K562 (cell line): Measurements from ENCODE around the gene CMTR1. TPM values are rescaled to one million over a fixed set of nuclear protein-coding genes. Genes with fewer than 3 reads are reported as not detected.

Source experiments
- ATAC-seq: fragments of 200-7000 bp; cut with Tn5 transposase; 3 replicates; pipeline ENCODE4 v1.9.1; 2020; ENCODE audit warnings: moderate library complexity
- BruUV-seq: library from RNA; stranded (reverse); fragments of 400-500 nt; replicated peaks from 2 replicates; lab custom pipeline; 2021; lab: Mats Ljungman, UMichigan
- CTCF ChIA-PET: fragments of 300-600 bp; formaldehyde crosslinking; extraction: SDS; loops from one replicate; lab custom pipeline; 2021; ENCODE audit warnings: low intra/inter-chr PET ratio; lab: Yijun Ruan, JAX
- POLR2A ChIA-PET: fragments of 300-600, 350-650 bp; sonication (Branson Sonifier 250); formaldehyde crosslinking; extraction: SDS; loops from one replicate; lab custom pipeline; 2021; ENCODE audit warnings: antibody characterized with exemption, inconsistent platforms; lab: Yijun Ruan, JAX
- DNase-seq, 4 experiments: peaks; one replicate each; pipeline versions ENCODE4 v3.0.0 to v3.0.0-alpha.2; 2011 to 2018; ENCODE audit warnings: low spot score in 3 of 4, mixed read lengths in 3 of 4; ENCODE audit errors: extremely low read depth in 1 of 4
- FAIRE-seq: peaks from 2 replicates; lab custom pipeline; 2011; peaks lifted over from hg19 to GRCh38; lab: Jason Lieb, UNC
- H2AFZ ChIP-seq: 2 replicates; pipeline ENCODE4 v1.6.0; 2011; ENCODE audit warnings: low read depth, low read length, control low read depth, inconsistent platforms
- H3K27ac ChIP-seq: fragments of 200-600 bp; 3 replicates; pipeline ENCODE4 v1.8.0; 2011; ENCODE audit warnings: low read depth, mild to moderate bottlenecking, control low read depth, inconsistent platforms, low read length, moderate library complexity, mixed read lengths; ENCODE audit errors: extremely low read depth
- H3K27me3 ChIP-seq, 2 experiments: fragments of 300-600 bp in 1 of 2; 2 replicates in 1 of 2; 3 replicates in 1 of 2; pipeline versions ENCODE4 v1.6.0 to v1.8.0; 2011; ENCODE audit warnings: inconsistent platforms in 2 of 2, low read length in 2 of 2, mild to moderate bottlenecking in 1 of 2, mixed read lengths in 1 of 2, moderate library complexity in 1 of 2; ENCODE audit not compliant: control insufficient read depth in 2 of 2, insufficient read depth in 2 of 2
- H3K36me3 ChIP-seq: fragments of 300-600 bp; 3 replicates; pipeline ENCODE4 v1.8.0; 2011; ENCODE audit warnings: mild to moderate bottlenecking, low read length, inconsistent platforms; ENCODE audit not compliant: control insufficient read depth, insufficient read depth
- H3K4me1 ChIP-seq, 2 experiments: fragments of 200-600 bp in 1 of 2; replicated peaks in 1 of 2; 2 replicates in 1 of 2; 3 replicates in 1 of 2; pipeline versions ENCODE4 v1.5.1 to v1.8.0; 2011; ENCODE audit warnings: inconsistent platforms in 2 of 2, low read length in 2 of 2, mild to moderate bottlenecking in 1 of 2, mixed read lengths in 1 of 2, moderate library complexity in 1 of 2; ENCODE audit not compliant: control insufficient read depth in 2 of 2, insufficient read depth in 2 of 2
- H3K4me2 ChIP-seq: 2 replicates; pipeline ENCODE4 v1.6.1; 2011; ENCODE audit warnings: low read length, control low read depth, inconsistent platforms, mixed read lengths; ENCODE audit not compliant: insufficient read depth
- H3K4me3 ChIP-seq: fragments of 200-600 bp; sonication (generic), shearing (Covaris generic); 2 replicates; pipeline ENCODE4 v1.5.1; 2016; ENCODE audit warnings: control low read depth, inconsistent platforms
- H3K79me2 ChIP-seq: fragments of 200-600 bp; 3 replicates; pipeline ENCODE4 v1.8.0; 2011; ENCODE audit warnings: low read length, inconsistent platforms; ENCODE audit not compliant: control insufficient read depth, insufficient read depth
- H3K9ac ChIP-seq, 2 experiments: 2 replicates each; pipeline versions ENCODE4 v1.6.0 to v1.6.1; 2011; ENCODE audit warnings: low read depth in 2 of 2, low read length in 2 of 2, control low read depth in 1 of 2, inconsistent platforms in 1 of 2, mild to moderate bottlenecking in 1 of 2, mixed read lengths in 1 of 2; ENCODE audit not compliant: insufficient read depth in 1 of 2
- H3K9me1 ChIP-seq: one replicate; pipeline ENCODE4 v1.6.0; 2011; ENCODE audit warnings: inconsistent platforms, mild to moderate bottlenecking, low read length, moderate library complexity; ENCODE audit not compliant: control insufficient read depth, insufficient read depth
- H3K9me3 ChIP-seq: replicated peaks from 2 replicates; pipeline ENCODE4 v1.5.1; 2011; ENCODE audit warnings: low read depth, low read length, inconsistent platforms; ENCODE audit not compliant: control insufficient read depth, insufficient read depth
- H4K20me1 ChIP-seq: replicated peaks from 2 replicates; pipeline ENCODE4 v1.6.1; 2011; ENCODE audit warnings: low read length, inconsistent platforms, mixed read lengths; ENCODE audit not compliant: control insufficient read depth, insufficient read depth
- BRF2 ChIP-seq: IDR thresholded peaks from 3 replicates; pipeline ENCODE4 v1.6.1; 2011; ENCODE audit warnings: borderline replicate concordance, mild to moderate bottlenecking; ENCODE audit not compliant: insufficient read length, insufficient read depth
- E4F1 ChIP-seq: fragments of 250-450 bp; sonication (Bioruptor Pico); IDR thresholded peaks from 2 replicates; pipeline ENCODE4 v1.5.0; 2021; ENCODE audit warnings: mild to moderate bottlenecking, borderline replicate concordance
- EZH2 ChIP-seq: IDR thresholded peaks from 2 replicates; pipeline ENCODE4 v1.6.1; 2012; ENCODE audit warnings: low read depth, mild to moderate bottlenecking, inconsistent platforms, low read length, borderline replicate concordance
- GATAD2B ChIP-seq: fragments of 450-650 bp; IDR thresholded peaks from 2 replicates; pipeline ENCODE4 v1.6.1; 2017; ENCODE audit warnings: mild to moderate bottlenecking, borderline replicate concordance
- ILF3 ChIP-seq: fragments of 450-650 bp; IDR thresholded peaks from 2 replicates; pipeline ENCODE4 v1.6.1; 2018; ENCODE audit warnings: antibody characterized with exemption, mild to moderate bottlenecking, moderate library complexity, borderline replicate concordance
- MIER1 ChIP-seq: fragments of 450-650 bp; IDR thresholded peaks from 2 replicates; pipeline ENCODE4 v1.6.1; 2016; ENCODE audit warnings: antibody characterized with exemption, mild to moderate bottlenecking, low read depth
- PPARD ChIP-seq: fragments of 250-450 bp; sonication (Bioruptor Pico); IDR thresholded peaks from 2 replicates; pipeline ENCODE4 v1.8.0; 2022; ENCODE audit warnings: inconsistent platforms, mild to moderate bottlenecking, moderate library complexity
- RCOR1 ChIP-seq, 2 experiments: IDR thresholded peaks; 2 replicates each; pipeline ENCODE4 v1.6.1; 2012; ENCODE audit warnings: low read depth in 2 of 2, low read length in 2 of 2, borderline replicate concordance in 1 of 2, improper control_type of control experiment in 1 of 2
- ZBTB17 ChIP-seq: fragments of 450-650 bp; formaldehyde crosslinking; IDR thresholded peaks from 2 replicates; pipeline ENCODE4 v1.4.0; 2020; ENCODE audit warnings: mild to moderate bottlenecking
- ZNF146 ChIP-seq: IDR thresholded peaks from one replicate; pipeline ENCODE4 v1.6.1; 2018; ENCODE audit warnings: missing compliant biosample characterization; ENCODE audit not compliant: unreplicated experiment
- ZNF431 ChIP-seq: sonication (generic); formaldehyde crosslinking; IDR thresholded peaks from 2 replicates; pipeline ENCODE4 v1.8.0; 2022; ENCODE audit warnings: mild to moderate bottlenecking, missing genetic modification reagents
- WGBS: fragments of 100-300 bp; shearing (Covaris generic); methylation state at CpG from one replicate; pipeline ENCODE4 v1.1.6; 2016; ENCODE audit warnings: low coverage, mixed read lengths; ENCODE audit not compliant: insufficient coverage; ENCODE audit errors: missing lambda C conversion rate; 5-methylcytosine and 5-hydroxymethylcytosine counted together
- in situ Hi-C: fragments of 300-500 bp; cut with MboI; formaldehyde crosslinking; loops from 4 replicates; pipeline ENCODE4 v1.15.0; 2018; ENCODE audit warnings: inconsistent platforms, mixed read lengths
- intact Hi-C: fragments of 100-400 bp; cut with micrococcal nuclease; formaldehyde crosslinking; loops from 2 replicates; pipeline ENCODE4 v1.14.2; 2022
- polyA plus RNA-seq, 8 experiments: library from polyadenylated mRNA; depleted of rRNA in 4 of 8; stranded (reverse) in 5 of 8; unstranded in 3 of 8; fragments of >200 nt; fragmentation: Nextera tagmentation in 2 of 8; fragmentation: Illumina TruSeq in 1 of 8; extraction: Ambion mirVana in 2 of 8; extraction: Trizol in 1 of 8; gene quantifications; 2 replicates each; pipeline versions ENCODE4 v1.2.1 to v1.2.3, GENCODE V29; 2011 to 2014; ENCODE audit warnings: inconsistent platforms in 1 of 8, missing spikeins in 1 of 8
- total RNA-seq, 7 experiments: library from RNA; depleted of rRNA in 6 of 7; stranded (reverse); fragments of >200 nt in 6 of 7; fragmentation: Illumina TruSeq in 2 of 7; extraction: Trizol in 2 of 7; gene quantifications; 2 replicates each; pipeline versions ENCODE4 v1.2.1 to v1.2.3, GENCODE V29; 2011 to 2021; ENCODE audit warnings: low replicate concordance in 1 of 7
- TF ChIP-seq, protein P1 (sequence below): fragments of 450-650 bp; IDR thresholded peaks from 2 replicates; pipeline ENCODE4 v1.7.1; 2018; ENCODE audit warnings: mild to moderate bottlenecking, low read depth; ENCODE audit not compliant: partially characterized antibody
- TF ChIP-seq, protein P2 (sequence below): fragments of 250-450 bp; sonication (Bioruptor Pico); IDR thresholded peaks from 2 replicates; pipeline ENCODE4 v1.8.0; 2022; ENCODE audit warnings: moderate library complexity, mild to moderate bottlenecking, inconsistent platforms

The CMTR1 gene
- total and polyA plus RNA-seq, 9 of the 15 experiments (the other 6 are each of a cell fraction or from before 2014, with no cell fraction given): 2.9 to 63.5 (median 49.5) TPM

DNA sequence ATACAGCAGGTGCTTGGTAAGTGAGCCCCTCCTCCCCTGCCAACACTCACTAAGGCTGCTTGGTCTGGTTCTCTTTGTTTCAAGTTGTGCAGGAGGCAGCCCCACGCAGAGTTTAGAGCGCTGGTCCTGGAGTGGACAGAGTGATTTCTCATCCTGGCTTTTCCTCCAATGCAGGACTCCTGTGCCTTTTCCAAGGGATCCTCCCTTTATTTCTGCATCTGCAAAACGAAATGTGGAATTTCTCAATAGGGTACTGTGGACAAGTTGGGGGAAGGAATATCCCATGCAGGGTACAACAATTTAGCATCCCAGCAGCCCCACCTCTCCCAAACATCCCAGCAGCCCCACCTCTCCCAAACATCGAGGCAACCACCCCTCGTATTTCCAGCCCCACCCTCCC, 97.3 kb downstream of the CMTR1 start:
- Histone ChIP-seq H3K9me3 (no peaks in the 10 kb centered on the region), H3K4me1 (peaks cover 0 to 2% of the 10 kb centered on the region in 2 experiments; a peak in 1 of 5 replicates), H3K27me3 (peaks cover 46 to 67% of the 10 kb centered on the region in 2 experiments), H3K4me3 (no peak overlapping the region), H4K20me1 (peaks cover 12% of the 10 kb centered on the region; the same call in 1 of the 2 replicates), H3K27ac (no peak overlapping the region), H3K36me3 (no peaks in the 10 kb centered on the region), H3K9me1 (no peaks in the 10 kb centered on the region), H3K79me2 (no peaks in the 10 kb centered on the region), H3K9ac (no peak overlapping the region), H3K4me2 (no peak overlapping the region), H2AFZ (no peak overlapping the region)
- intact Hi-C loops: no loop called here
- 1% methylated on average over 5 of the region's 5 CpGs for WGBS
- no TSS peak for BruUV-seq
- ChIA-PET POLR2A (interaction anchor here (0.7 to 1.9 kb wide), 2 partner anchors 13 to 19 kb away, joined by 3 to 6 read pairs; no protein-coding TSS in a partner anchor), CTCF (no interaction called here)
- DNase-seq (no peak), ATAC-seq (no peak), FAIRE-seq (no peak)
- in situ Hi-C loops: no loop called here
- TF ChIP-seq PPARD (CRISPR knock-in tag) (no peak), MIER1 (no peak), ZNF431 (CRISPR knock-in tag) (no peak), EZH2 (no peak), BRF2 (no peak), GATAD2B (no peak), ZBTB17 (CRISPR knock-in tag) (no peak), ZNF146 (CRISPR knock-in tag) (no peak), RCOR1 (IDR thresholded peaks at IDR 0.05; ENCODE audit: borderline replicate concordance in 1 of 2, low read depth in 2 of 2, low read length in 2 of 2) (no peak), E4F1 (CRISPR knock-in tag) (no peak), ILF3 (no peak)
- TF ChIP-seq, protein P1, sequence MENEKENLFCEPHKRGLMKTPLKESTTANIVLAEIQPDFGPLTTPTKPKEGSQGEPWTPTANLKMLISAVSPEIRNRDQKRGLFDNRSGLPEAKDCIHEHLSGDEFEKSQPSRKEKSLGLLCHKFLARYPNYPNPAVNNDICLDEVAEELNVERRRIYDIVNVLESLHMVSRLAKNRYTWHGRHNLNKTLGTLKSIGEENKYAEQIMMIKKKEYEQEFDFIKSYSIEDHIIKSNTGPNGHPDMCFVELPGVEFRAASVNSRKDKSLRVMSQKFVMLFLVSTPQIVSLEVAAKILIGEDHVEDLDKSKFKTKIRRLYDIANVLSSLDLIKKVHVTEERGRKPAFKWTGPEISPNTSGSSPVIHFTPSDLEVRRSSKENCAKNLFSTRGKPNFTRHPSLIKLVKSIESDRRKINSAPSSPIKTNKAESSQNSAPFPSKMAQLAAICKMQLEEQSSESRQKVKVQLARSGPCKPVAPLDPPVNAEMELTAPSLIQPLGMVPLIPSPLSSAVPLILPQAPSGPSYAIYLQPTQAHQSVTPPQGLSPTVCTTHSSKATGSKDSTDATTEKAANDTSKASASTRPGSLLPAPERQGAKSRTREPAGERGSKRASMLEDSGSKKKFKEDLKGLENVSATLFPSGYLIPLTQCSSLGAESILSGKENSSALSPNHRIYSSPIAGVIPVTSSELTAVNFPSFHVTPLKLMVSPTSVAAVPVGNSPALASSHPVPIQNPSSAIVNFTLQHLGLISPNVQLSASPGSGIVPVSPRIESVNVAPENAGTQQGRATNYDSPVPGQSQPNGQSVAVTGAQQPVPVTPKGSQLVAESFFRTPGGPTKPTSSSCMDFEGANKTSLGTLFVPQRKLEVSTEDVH: no peak
- TF ChIP-seq, protein P2, sequence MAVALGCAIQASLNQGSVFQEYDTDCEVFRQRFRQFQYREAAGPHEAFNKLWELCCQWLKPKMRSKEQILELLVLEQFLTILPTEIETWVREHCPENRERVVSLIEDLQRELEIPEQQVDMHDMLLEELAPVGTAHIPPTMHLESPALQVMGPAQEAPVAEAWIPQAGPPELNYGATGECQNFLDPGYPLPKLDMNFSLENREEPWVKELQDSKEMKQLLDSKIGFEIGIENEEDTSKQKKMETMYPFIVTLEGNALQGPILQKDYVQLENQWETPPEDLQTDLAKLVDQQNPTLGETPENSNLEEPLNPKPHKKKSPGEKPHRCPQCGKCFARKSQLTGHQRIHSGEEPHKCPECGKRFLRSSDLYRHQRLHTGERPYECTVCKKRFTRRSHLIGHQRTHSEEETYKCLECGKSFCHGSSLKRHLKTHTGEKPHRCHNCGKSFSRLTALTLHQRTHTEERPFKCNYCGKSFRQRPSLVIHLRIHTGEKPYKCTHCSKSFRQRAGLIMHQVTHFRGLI (CRISPR knock-in tag): no peak
